MM.1S (cell line): ENCODE measurements around the gene SRF.
A peak's percentile ranks its signal among the peaks of the same experiment; 100 is the strongest.

Source experiments
- DNase-seq: peaks from one replicate; pipeline ENCODE4 v3.0.0-alpha.2; 2015
- H2AFZ ChIP-seq: fragments of 300-600 bp; sonication (generic); 2 replicates; pipeline ENCODE4 v1.6.0; 2016; ENCODE audit warnings: antibody characterized with exemption, low read length
- H3F3A ChIP-seq: fragments of 300-600 bp; sonication (generic); 2 replicates; pipeline ENCODE4 v1.6.1; 2016; ENCODE audit warnings: mild to moderate bottlenecking, antibody characterized with exemption, low read length, moderate library complexity, mixed read lengths; ENCODE audit not compliant: insufficient read depth
- H3K27ac ChIP-seq: fragments of 300-600 bp; sonication (generic); 2 replicates; pipeline ENCODE4 v1.5.1; 2016; ENCODE audit warnings: mild to moderate bottlenecking, low read length
- H3K27me3 ChIP-seq: fragments of 300-600 bp; sonication (generic); replicated peaks from 2 replicates; pipeline ENCODE4 v1.6.0; 2016; ENCODE audit warnings: low read length; ENCODE audit not compliant: insufficient read depth
- H3K36me3 ChIP-seq: fragments of 300-600 bp; sonication (generic); replicated peaks from 2 replicates; pipeline ENCODE4 v1.6.1; 2016; ENCODE audit warnings: mild to moderate bottlenecking, low read length, mixed read lengths; ENCODE audit not compliant: insufficient read depth
- H3K4me1 ChIP-seq: fragments of 300-600 bp; sonication (generic); 2 replicates; pipeline ENCODE4 v1.6.1; 2016; ENCODE audit warnings: low read length, mixed read lengths
- H3K4me2 ChIP-seq: fragments of 300-600 bp; sonication (generic); 2 replicates; pipeline ENCODE4 v1.6.0; 2016; ENCODE audit warnings: low read depth, low read length
- H3K4me3 ChIP-seq: fragments of 300-600 bp; sonication (generic); 2 replicates; pipeline ENCODE4 v1.5.1; 2016; ENCODE audit warnings: low read length, mixed read lengths
- H3K79me2 ChIP-seq: fragments of 300-600 bp; sonication (generic); 2 replicates; pipeline ENCODE4 v1.6.1; 2016; ENCODE audit warnings: mixed run types, low read length, mixed read lengths
- H3K9ac ChIP-seq: fragments of 300-600 bp; sonication (generic); 2 replicates; pipeline ENCODE4 v1.6.1; 2016; ENCODE audit warnings: low read length, mixed read lengths
- H3K9me2 ChIP-seq: fragments of 300-600 bp; sonication (generic); replicated peaks from 2 replicates; pipeline ENCODE4 v1.6.1; 2016; ENCODE audit warnings: mild to moderate bottlenecking, low read length, mixed read lengths; ENCODE audit not compliant: insufficient read depth
- H3K9me3 ChIP-seq: fragments of 300-600 bp; sonication (generic); replicated peaks from 2 replicates; pipeline ENCODE4 v1.6.1; 2016; ENCODE audit warnings: mild to moderate bottlenecking, low read length, mixed read lengths; ENCODE audit not compliant: insufficient read depth
- H4K20me1 ChIP-seq: fragments of 300-600 bp; sonication (generic); 2 replicates; pipeline ENCODE4 v1.6.1; 2016; ENCODE audit warnings: mild to moderate bottlenecking, low read length, moderate library complexity, mixed read lengths; ENCODE audit not compliant: insufficient read depth
- CTCF ChIP-seq: fragments of 300-600 bp; sonication (generic); IDR thresholded peaks from 2 replicates; pipeline ENCODE4 v1.5.1; 2016; ENCODE audit warnings: antibody characterized with exemption, low read length, mixed read lengths
- EZH2 ChIP-seq: fragments of 300-600 bp; sonication (generic); optimal IDR thresholded peaks from 2 replicates; pipeline ENCODE3; 2017; ENCODE audit warnings: low read depth, mild to moderate bottlenecking, antibody characterized with exemption, low read length, mixed read lengths
- EZH2phosphoT487 ChIP-seq: fragments of 300-600 bp; sonication (generic); IDR thresholded peaks from 2 replicates; pipeline ENCODE4 v1.6.1; 2018; ENCODE audit warnings: antibody characterized with exemption, low read length

Gene SRF

DNA sequence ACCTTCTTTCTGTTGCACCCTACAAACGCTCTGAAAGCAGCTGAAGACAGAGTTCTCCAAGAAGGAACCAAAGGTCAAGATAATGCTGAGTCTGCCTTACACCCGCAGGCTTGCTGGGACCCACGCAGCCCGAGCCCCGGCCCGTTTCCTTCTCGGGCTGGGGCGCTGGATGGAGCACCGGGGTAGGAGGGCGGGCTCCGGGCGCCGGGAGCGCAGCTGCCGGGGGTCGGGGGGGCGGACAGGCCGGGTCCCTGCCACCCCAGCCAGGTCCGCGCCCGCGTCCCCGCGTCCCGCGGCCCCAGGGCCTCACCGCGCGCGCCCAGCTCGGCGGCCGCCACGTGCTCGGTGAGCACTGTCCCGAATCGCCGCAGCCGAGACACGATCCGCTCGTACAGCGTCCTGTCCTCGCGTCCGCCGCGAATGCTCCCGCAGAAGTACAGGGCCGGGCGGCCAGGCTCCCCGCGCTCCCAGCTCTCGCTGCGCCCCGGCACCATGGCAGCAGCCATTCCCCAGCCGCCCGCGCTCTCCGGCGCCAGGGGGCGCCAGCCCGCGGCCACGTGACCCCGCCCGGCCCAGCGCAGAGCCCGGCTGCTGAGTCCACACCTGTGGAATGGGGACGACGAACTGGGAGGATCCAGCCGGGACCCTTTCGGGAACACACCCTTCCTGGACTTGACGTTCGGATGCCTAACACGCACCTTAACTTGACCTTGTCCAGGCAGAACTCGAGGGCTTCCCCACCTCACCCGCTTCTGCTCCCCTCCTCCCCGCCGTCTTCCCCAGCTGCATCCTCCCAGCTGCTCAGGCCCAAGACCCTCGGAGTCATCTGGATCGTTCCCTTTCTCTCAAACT lies 58.1 kb downstream of the SRF start, which contains the start of gene DNPH1:
DNPH1 (minus strand) TSS at position 531 of the 852 bp plus-strand sequence; CDS start at position 506, 25 bp downstream.
- Histone ChIP-seq H3K9me2 (no peaks in the 10 kb centered on the region), H3K36me3 (no peaks in the 10 kb centered on the region), H2AFZ (peak within 1 kb of the TSS; percentile 86), H3K4me2 (peak within 1 kb of the TSS; percentile 70), H3K9me3 (no peaks in the 10 kb centered on the region), H3K4me1 (peaks cover 23% of the 10 kb centered on the region), H4K20me1 (no peaks in the 10 kb centered on the region), H3K9ac (peak within 1 kb of the TSS; percentile 86), H3K27ac (peak within 1 kb of the TSS; percentile 42; the same call in 1 of the 2 replicates), H3K27me3 (no peaks in the 10 kb centered on the region), H3K4me3 (peak within 1 kb of the TSS; percentile 82), H3K79me2 (peaks cover 28% of the 10 kb centered on the region), H3F3A (peaks cover 10% of the 10 kb centered on the region; the same call in 1 of the 2 replicates)
- TF ChIP-seq CTCF (peak; percentile 85), EZH2phosphoT487 (no peak), EZH2 (no peak)
- DNase-seq: peak; percentile 70

DNA sequence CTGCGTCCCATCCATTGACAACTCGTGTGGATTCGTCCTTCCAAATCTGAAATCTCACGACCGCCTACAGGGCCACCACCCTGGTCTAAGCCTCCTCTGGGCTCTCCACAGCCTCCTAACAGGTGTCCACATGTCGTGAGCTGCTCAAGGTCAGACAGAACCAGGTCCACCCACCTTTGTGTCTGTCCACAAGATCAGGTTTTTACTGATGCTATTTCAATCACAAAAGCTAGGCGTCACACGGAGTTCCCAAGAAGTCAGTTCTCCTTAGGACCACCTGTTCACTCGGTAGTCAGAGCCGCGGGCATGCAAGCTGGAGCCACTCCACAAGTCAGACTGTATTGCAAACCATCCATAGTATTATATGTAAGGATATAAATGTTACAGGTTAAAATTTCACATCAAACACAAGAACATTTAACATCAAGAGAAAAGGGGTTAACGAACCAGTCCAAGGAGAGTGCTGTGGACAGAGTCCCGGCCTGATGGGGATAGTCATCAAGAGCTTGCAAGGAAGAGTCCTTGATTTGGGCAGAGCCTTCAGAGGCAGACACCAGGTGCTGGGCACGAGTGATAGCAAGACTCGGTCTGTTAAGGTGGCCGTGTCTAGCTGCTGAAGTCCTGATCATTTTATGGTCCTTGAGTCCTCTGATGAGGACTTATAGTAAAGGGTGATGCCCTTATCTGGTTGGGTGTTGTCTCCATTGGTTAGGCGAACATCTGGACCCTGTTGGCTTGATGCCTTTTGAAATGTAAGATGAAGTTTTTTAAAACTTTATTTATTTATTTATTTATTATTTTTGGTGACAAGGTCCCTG lies 58.9 kb downstream of the SRF start:
- peak overlapping the region; percentile 70 for H3K4me2 ChIP-seq
- H4K20me1 ChIP-seq: no peaks in the 10 kb centered on the region
- no peaks in the 10 kb centered on the region for H3K9me2 ChIP-seq
- no peak overlapping the region for H3K27ac ChIP-seq
- no peaks in the 10 kb centered on the region for H3K9me3 ChIP-seq
- TF ChIP-seq EZH2 (no peak), CTCF (no peak), EZH2phosphoT487 (no peak)
- DNase-seq: no peak
- H2AFZ ChIP-seq: peak overlapping the region; percentile 86
- H3K79me2 ChIP-seq: peaks cover 28% of the 10 kb centered on the region
- peaks cover 18% of the 10 kb centered on the region for H3K4me1 ChIP-seq
- H3K4me3 ChIP-seq: no peak overlapping the region
- H3F3A ChIP-seq: 0 out of 2 replicates have a peak, but pooled peaks cover 7% of the 10 kb centered on the region
- H3K36me3 ChIP-seq: no peaks in the 10 kb centered on the region
- H3K9ac ChIP-seq: no peak overlapping the region
- no peaks in the 10 kb centered on the region for H3K27me3 ChIP-seq

DNA sequence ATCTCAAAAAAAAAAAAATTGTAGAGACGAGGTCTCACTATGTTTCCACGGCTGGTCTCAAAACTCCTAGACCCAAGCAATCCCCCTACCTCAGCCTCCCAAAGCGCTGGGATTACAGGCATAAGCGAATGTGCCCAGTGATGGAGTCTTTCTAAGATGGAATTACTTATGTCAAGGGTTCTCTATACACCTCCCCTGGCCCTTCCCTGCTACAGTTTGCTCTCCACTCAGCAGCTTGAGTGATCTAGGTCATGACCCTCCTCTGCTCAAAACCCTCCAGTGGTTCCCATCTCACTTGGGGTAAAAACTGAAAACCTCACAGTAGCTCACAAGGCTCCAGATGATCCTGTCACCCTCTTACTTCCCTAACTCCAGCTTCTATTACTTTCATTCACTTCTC lies 60.0 kb downstream of the SRF start:
- H3K9ac ChIP-seq: no peak overlapping the region
- no peaks in the 10 kb centered on the region for H3K9me2 ChIP-seq
- H3K27me3 ChIP-seq: no peaks in the 10 kb centered on the region
- no peaks in the 10 kb centered on the region for H3K9me3 ChIP-seq
- H3F3A ChIP-seq: 0 out of 2 replicates have a peak, but pooled peaks cover 2% of the 10 kb centered on the region
- H3K4me2 ChIP-seq: no peak overlapping the region
- no peak overlapping the region for H3K4me3 ChIP-seq
- no peak overlapping the region for H3K27ac ChIP-seq
- no peaks in the 10 kb centered on the region for H4K20me1 ChIP-seq
- peaks cover 25% of the 10 kb centered on the region for H3K79me2 ChIP-seq
- H3K4me1 ChIP-seq: peaks cover 9% of the 10 kb centered on the region
- DNase-seq: no peak
- H2AFZ ChIP-seq: no peak overlapping the region
- no peak for TF ChIP-seq EZH2phosphoT487
- TF ChIP-seq CTCF: no peak
- no peak for TF ChIP-seq EZH2
- H3K36me3 ChIP-seq: no peaks in the 10 kb centered on the region
